Fibroblast of mammary gland (primary cell): ENCODE results near the gene SLC34A1.

Experiments used
- DNase-seq: peaks from one replicate; pipeline ENCODE4 v3.0.0-alpha.2; 2010; ENCODE audit warnings: low read depth
- H3K4me3 ChIP-seq: 2 replicates; pipeline ENCODE4 v1.5.1; 2011; ENCODE audit warnings: low read depth, mild to moderate bottlenecking, low read length, moderate library complexity; ENCODE audit not compliant: control insufficient read depth
- CTCF ChIP-seq: conservative IDR thresholded peaks from 2 replicates; pipeline ENCODE4 v1.5.1; 2011; ENCODE audit warnings: low read depth, low read length, inconsistent platforms; ENCODE audit not compliant: control insufficient read depth, insufficient read depth

Gene SLC34A1

GRCh38 chr5:177387405-177387804 is 3.2 kb downstream of the SLC34A1 start:
- TF ChIP-seq CTCF = no peak
- no peak overlapping the region for H3K4me3 ChIP-seq
- no peak for DNase-seq

GRCh38 chr5:177388521-177389052 is 4.4 kb downstream of the SLC34A1 start:
- DNase-seq = no peak
- H3K4me3 ChIP-seq = no peak overlapping the region
- no peak for TF ChIP-seq CTCF

DNA sequence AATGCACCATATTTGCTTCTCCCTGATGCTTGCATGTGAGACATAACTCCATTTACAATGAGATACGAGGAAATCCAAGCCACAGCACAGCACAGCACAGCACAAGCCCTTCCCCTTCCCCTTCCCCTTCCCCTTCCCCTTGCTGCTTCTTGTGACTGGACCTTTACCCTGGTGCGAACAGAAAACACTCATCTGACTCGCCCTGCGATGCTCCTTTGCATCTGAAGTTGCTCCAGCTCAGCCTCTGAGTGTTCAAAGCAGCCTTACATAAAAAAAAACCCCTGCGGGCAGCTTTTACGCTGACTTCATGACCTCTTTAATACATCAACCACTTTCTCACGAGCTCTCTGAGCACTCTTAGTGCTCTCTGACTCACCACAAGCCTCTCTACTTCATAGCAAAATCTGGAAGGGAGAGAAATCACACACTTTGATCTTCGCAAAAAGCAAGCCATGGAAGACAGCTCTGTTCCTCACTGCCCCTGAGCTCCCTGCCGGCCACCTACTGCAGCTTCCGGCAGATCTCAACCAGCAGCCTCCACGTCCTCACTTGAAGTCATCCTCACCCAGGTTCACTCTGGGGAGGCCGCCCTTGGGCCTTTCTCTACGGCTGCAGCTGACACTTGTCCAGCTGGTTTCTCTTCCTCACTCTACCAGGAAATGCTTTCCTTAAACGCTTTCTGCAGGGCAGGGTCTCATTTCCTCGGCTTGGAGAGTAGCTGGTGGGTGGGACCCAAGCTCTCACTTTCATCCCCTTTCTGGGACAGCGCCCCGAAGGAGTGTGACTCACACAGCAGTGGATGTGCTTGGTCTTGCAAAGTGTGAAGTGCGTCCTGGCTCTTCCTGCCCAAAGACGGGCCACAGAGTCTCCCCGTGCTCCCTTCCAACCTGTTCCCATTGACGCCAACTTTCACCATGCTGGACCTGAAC is 5.3 kb downstream of the SLC34A1 start:
- no peak for TF ChIP-seq CTCF
- DNase-seq = peak; percentile 96
- no peak overlapping the region for H3K4me3 ChIP-seq

- H3K4me3 ChIP-seq = no peak overlapping the region
- peak; percentile 92 for TF ChIP-seq CTCF
- peak; percentile 81 for DNase-seq
These were observed 6.4 kb downstream of the SLC34A1 start for GRCh38 chr5:177390363-177391300.

- DNase-seq = no peak
- TF ChIP-seq CTCF = no peak
- no peak overlapping the region for H3K4me3 ChIP-seq
These were observed 8.5 kb downstream of the SLC34A1 start for GRCh38 chr5:177392765-177393164.

GRCh38 chr5:177393206-177393765 is 9.1 kb downstream of the SLC34A1 start:
- H3K4me3 ChIP-seq = no peak overlapping the region
- TF ChIP-seq CTCF = no peak
- no peak for DNase-seq
